ENCODE results near the gene CDKAL1. TPM values are rescaled to one million over a fixed set of nuclear protein-coding genes. Genes with fewer than 3 reads are reported as not detected.

CDKAL1 gene
- total and polyA plus RNA-seq, 9 of the 15 experiments (the other 6 are each of a cell fraction or from before 2014, with no cell fraction given): 11.2 to 36.3 (median 20.1) TPM

DNA sequence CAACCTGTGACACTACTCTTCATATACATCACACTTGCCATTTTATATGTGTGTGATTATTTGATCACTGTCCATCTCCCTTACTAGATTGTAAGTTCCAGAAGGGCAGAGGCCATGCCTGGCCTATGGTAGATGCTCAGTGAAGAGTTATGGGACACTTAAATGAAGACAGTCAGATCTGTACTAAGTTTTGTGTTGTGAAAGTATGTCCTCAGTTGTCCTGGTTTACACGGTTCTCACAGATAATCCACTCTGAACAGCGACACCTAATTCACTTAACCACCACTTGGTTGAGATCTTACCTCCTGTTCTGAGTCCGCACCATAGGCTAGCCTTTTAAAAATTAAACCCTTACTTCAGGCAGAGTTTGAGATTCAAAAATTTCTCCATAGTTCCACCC is 625.2 kb downstream of the CDKAL1 start:
- no peak overlapping the region for H3K4me2 ChIP-seq (ENCODE audit: insufficient read depth, low read length)
- BruUV-seq (replicated peaks): no TSS peak
- DNase-seq (ENCODE audit: extremely low read depth in 1 of 4, low spot score in 3 of 4) (no peak), FAIRE-seq (peak; percentile 19), ATAC-seq (no peak)
- H3K79me2 ChIP-seq (ENCODE audit: control insufficient read depth, insufficient read depth, low read length): no peaks in the 10 kb centered on the region
- H3K4me3 ChIP-seq: no peak overlapping the region
- H2AFZ ChIP-seq (ENCODE audit: low read depth, low read length): no peak overlapping the region
- H4K20me1 ChIP-seq (replicated peaks; ENCODE audit: control insufficient read depth, insufficient read depth, low read length): peaks cover 6% of the 10 kb centered on the region
- H3K4me1 ChIP-seq (replicated peaks in 1 of 2; ENCODE audit: control insufficient read depth in 2 of 2, insufficient read depth in 2 of 2, low read length in 2 of 2): peaks cover 0 to 10% of the 10 kb centered on the region in 2 experiments; a peak in 3 of 5 replicates
- 71% methylated on average over 3 of the region's 3 CpGs for WGBS (ENCODE audit: insufficient coverage, low coverage, missing lambda C conversion rate)
- no peak overlapping the region for H3K27ac ChIP-seq (ENCODE audit: extremely low read depth, low read depth, low read length)
- H3K27me3 ChIP-seq (ENCODE audit: control insufficient read depth in 2 of 2, insufficient read depth in 2 of 2, low read length in 2 of 2): no peaks in the 10 kb centered on the region
- POLR2A ChIA-PET: interaction anchor here (1.6 kb wide), 1 partner anchor 9 kb away, joined by 3 read pairs; no protein-coding TSS in a partner anchor
- intact Hi-C loops (cut with micrococcal nuclease): no loop called here
- TF ChIP-seq SP1 (CRISPR knock-in tag; IDR thresholded peaks at IDR 0.05): no peak
- no peaks in the 10 kb centered on the region for H3K9me1 ChIP-seq (ENCODE audit: control insufficient read depth, insufficient read depth, low read length)
- in situ Hi-C loops (cut with MboI): no loop called here
- no peaks in the 10 kb centered on the region for H3K36me3 ChIP-seq (ENCODE audit: control insufficient read depth, insufficient read depth, low read length)
- no peak overlapping the region for H3K9ac ChIP-seq (ENCODE audit: insufficient read depth in 1 of 2, low read depth in 2 of 2, low read length in 2 of 2)
- CTCF ChIA-PET (ENCODE audit: low intra/inter-chr PET ratio): no interaction called here
- H3K9me3 ChIP-seq (replicated peaks; ENCODE audit: control insufficient read depth, insufficient read depth, low read depth, low read length): no peaks in the 10 kb centered on the region

DNA sequence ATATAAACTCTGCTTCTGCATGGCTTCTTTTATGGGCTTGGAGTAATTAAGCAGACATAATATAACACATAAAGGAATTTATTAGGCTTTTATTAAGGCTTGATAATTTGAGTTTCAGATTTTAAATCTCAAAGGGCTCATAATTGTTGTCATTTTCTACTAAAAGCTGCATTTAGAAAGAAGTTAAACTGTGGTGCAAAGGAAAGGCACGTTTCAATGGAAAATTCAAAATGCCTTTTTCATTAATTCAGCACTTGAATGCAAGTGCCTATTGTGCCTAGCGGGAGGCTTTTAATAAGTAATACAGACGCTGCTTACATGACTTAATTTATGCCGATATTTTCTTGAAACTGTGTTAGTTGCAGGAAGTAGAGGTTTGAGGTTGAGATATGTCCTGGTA is 627.5 kb downstream of the CDKAL1 start:
- H3K36me3 ChIP-seq (ENCODE audit: control insufficient read depth, insufficient read depth, low read length): no peaks in the 10 kb centered on the region
- H3K4me3 ChIP-seq: no peak overlapping the region
- no peak overlapping the region for H3K27ac ChIP-seq (ENCODE audit: extremely low read depth, low read depth, low read length)
- WGBS (ENCODE audit: insufficient coverage, low coverage, missing lambda C conversion rate): 67% methylated on average over 4 of the region's 4 CpGs
- no peaks in the 10 kb centered on the region for H3K27me3 ChIP-seq (ENCODE audit: control insufficient read depth in 2 of 2, insufficient read depth in 2 of 2, low read length in 2 of 2)
- no peaks in the 10 kb centered on the region for H3K79me2 ChIP-seq (ENCODE audit: control insufficient read depth, insufficient read depth, low read length)
- H3K4me1 ChIP-seq (replicated peaks in 1 of 2; ENCODE audit: control insufficient read depth in 2 of 2, insufficient read depth in 2 of 2, low read length in 2 of 2): peaks cover 0 to 10% of the 10 kb centered on the region in 2 experiments; a peak in 3 of 5 replicates
- ChIA-PET POLR2A (interaction anchor here (0.8 to 1.1 kb wide), 3 partner anchors 9 to 14 kb away, joined by 3 read pairs; no protein-coding TSS in a partner anchor), CTCF (ENCODE audit: low intra/inter-chr PET ratio) (no interaction called here)
- no peak overlapping the region for H3K4me2 ChIP-seq (ENCODE audit: insufficient read depth, low read length)
- ATAC-seq (no peak), DNase-seq (ENCODE audit: extremely low read depth in 1 of 4, low spot score in 3 of 4) (no peak), FAIRE-seq (no peak)
- no TSS peak for BruUV-seq (replicated peaks)
- intact Hi-C loops (cut with micrococcal nuclease): no loop called here
- in situ Hi-C loops (cut with MboI): no loop called here
- no peaks in the 10 kb centered on the region for H3K9me1 ChIP-seq (ENCODE audit: control insufficient read depth, insufficient read depth, low read length)
- peaks cover 6% of the 10 kb centered on the region for H4K20me1 ChIP-seq (replicated peaks; ENCODE audit: control insufficient read depth, insufficient read depth, low read length)
- no peak overlapping the region for H2AFZ ChIP-seq (ENCODE audit: low read depth, low read length)
- H3K9ac ChIP-seq (ENCODE audit: insufficient read depth in 1 of 2, low read depth in 2 of 2, low read length in 2 of 2): no peak overlapping the region
- no peaks in the 10 kb centered on the region for H3K9me3 ChIP-seq (replicated peaks; ENCODE audit: control insufficient read depth, insufficient read depth, low read depth, low read length)
- TF ChIP-seq ZNF586 (CRISPR knock-in tag; conservative IDR thresholded peaks at IDR 0.05) (no peak), MNT (conservative IDR thresholded peaks at IDR 0.05) (no peak), ATF7 (IDR thresholded peaks at IDR 0.05) (no peak), NFE2L1 (tag; IDR thresholded peaks at IDR 0.05; ENCODE audit: borderline replicate concordance, low read depth) (no peak), GATA2 (CRISPR knock-in tag; IDR thresholded peaks at IDR 0.05) (no peak), ETV5 (CRISPR knock-in tag; IDR thresholded peaks at IDR 0.05; ENCODE audit: low read depth) (no peak), NONO (IDR thresholded peaks at IDR 0.05; ENCODE audit: low read depth in 2 of 2, low read length in 1 of 2) (no peak), PPARD (CRISPR knock-in tag; IDR thresholded peaks at IDR 0.05) (no peak), SREBF2 (CRISPR knock-in tag; IDR thresholded peaks at IDR 0.05) (no peak), NELFE (IDR thresholded peaks at IDR 0.05; ENCODE audit: insufficient read depth, insufficient read length) (no peak)
- TF ChIP-seq, protein P1, sequence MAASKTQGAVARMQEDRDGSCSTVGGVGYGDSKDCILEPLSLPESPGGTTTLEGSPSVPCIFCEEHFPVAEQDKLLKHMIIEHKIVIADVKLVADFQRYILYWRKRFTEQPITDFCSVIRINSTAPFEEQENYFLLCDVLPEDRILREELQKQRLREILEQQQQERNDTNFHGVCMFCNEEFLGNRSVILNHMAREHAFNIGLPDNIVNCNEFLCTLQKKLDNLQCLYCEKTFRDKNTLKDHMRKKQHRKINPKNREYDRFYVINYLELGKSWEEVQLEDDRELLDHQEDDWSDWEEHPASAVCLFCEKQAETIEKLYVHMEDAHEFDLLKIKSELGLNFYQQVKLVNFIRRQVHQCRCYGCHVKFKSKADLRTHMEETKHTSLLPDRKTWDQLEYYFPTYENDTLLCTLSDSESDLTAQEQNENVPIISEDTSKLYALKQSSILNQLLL (CRISPR knock-in tag; IDR thresholded peaks at IDR 0.05; ENCODE audit: borderline replicate concordance): no peak

Data from K562 (cell line).